ENCODE measurements around the gene BCAS1.

The BCAS1 gene

DNA sequence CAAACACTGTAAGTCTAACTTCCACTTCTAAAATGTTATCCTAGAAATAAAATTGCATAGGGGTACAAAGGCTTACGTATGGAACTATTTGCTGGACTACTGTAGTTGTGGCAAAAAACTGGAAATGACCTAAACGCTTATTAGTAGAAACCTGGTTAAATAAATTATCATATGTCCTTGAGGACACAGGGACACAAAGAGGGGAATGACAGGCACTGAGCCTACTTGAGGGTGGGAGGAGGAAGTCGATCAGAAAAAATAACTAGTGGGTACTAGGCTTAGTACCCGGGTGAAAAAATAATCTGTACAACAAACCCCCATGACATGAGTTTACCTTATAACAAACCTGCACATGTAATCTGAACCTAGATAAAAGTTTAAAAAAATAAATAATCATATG lies 28.4 kb downstream of the BCAS1 start:
- DNase-seq: no peak
- TF ChIP-seq, protein P1, sequence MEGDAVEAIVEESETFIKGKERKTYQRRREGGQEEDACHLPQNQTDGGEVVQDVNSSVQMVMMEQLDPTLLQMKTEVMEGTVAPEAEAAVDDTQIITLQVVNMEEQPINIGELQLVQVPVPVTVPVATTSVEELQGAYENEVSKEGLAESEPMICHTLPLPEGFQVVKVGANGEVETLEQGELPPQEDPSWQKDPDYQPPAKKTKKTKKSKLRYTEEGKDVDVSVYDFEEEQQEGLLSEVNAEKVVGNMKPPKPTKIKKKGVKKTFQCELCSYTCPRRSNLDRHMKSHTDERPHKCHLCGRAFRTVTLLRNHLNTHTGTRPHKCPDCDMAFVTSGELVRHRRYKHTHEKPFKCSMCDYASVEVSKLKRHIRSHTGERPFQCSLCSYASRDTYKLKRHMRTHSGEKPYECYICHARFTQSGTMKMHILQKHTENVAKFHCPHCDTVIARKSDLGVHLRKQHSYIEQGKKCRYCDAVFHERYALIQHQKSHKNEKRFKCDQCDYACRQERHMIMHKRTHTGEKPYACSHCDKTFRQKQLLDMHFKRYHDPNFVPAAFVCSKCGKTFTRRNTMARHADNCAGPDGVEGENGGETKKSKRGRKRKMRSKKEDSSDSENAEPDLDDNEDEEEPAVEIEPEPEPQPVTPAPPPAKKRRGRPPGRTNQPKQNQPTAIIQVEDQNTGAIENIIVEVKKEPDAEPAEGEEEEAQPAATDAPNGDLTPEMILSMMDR (IDR thresholded peaks at IDR 0.05; ENCODE audit: low read depth, low read length): no peak
- Histone ChIP-seq H3K36me3 (no peaks in the 10 kb centered on the region), H3K27me3 (ENCODE audit: insufficient read depth, low read depth, severe bottlenecking) (peaks cover 43% of the 10 kb centered on the region), H3K4me3 (ENCODE audit: low read depth, low read length) (no peak overlapping the region), H3K9me3 (ENCODE audit: severe bottlenecking) (no peaks in the 10 kb centered on the region), H3K27ac (no peak overlapping the region)

DNA sequence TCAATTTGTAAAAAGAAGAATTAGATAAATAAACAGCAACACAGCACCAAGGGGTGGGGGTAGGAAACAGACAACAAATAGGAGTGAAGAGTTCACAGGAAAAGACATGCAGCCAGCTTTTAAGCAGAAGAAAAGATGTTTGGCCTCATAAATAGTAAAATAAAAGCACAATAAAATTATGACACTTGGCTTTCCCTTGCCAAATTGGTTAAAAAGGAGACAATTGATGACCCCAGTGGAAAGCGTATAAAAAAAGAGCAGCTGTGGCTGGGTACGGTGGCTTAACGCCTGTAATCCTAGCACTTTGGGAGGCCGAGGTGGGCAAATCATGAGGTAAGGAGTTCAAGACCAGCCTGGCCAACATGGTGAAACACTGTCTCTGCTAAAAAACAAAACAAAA lies 29.1 kb downstream of the BCAS1 start:
- no peaks in the 10 kb centered on the region for H3K36me3 ChIP-seq
- H3K4me3 ChIP-seq (ENCODE audit: low read depth, low read length): no peak overlapping the region
- no peak for DNase-seq
- peaks cover 47% of the 10 kb centered on the region for H3K27me3 ChIP-seq (ENCODE audit: insufficient read depth, low read depth, severe bottlenecking)
- no peaks in the 10 kb centered on the region for H3K9me3 ChIP-seq (ENCODE audit: severe bottlenecking)
- no peak overlapping the region for H3K27ac ChIP-seq
- TF ChIP-seq, protein P1 (IDR thresholded peaks at IDR 0.05; ENCODE audit: low read depth, low read length): no peak

DNA sequence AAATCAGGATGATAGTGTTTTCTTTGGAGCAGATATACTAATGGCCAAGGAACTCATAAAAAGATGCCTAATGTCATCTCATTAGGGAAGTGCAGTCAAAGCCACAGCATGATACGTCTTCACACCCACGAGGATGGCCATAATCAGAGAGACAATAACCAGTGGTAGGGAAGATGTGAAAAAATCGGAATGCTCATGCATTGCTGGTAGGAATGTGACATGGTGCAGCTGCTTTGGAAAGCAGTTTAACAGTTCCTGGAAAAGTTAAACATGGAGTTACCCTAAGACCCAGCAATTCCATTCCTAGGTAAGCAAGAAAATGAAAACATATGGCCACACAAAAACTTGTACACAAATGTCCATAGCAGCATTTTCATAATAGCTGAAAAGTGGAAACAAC lies 29.9 kb downstream of the BCAS1 start:
- Histone ChIP-seq H3K4me3 (ENCODE audit: low read depth, low read length) (no peak overlapping the region), H3K27ac (no peak overlapping the region), H3K27me3 (ENCODE audit: insufficient read depth, low read depth, severe bottlenecking) (peaks cover 56% of the 10 kb centered on the region), H3K9me3 (ENCODE audit: severe bottlenecking) (no peaks in the 10 kb centered on the region), H3K36me3 (no peaks in the 10 kb centered on the region)
- no peak for DNase-seq
- TF ChIP-seq, protein P1 (IDR thresholded peaks at IDR 0.05; ENCODE audit: low read depth, low read length): no peak

DNA sequence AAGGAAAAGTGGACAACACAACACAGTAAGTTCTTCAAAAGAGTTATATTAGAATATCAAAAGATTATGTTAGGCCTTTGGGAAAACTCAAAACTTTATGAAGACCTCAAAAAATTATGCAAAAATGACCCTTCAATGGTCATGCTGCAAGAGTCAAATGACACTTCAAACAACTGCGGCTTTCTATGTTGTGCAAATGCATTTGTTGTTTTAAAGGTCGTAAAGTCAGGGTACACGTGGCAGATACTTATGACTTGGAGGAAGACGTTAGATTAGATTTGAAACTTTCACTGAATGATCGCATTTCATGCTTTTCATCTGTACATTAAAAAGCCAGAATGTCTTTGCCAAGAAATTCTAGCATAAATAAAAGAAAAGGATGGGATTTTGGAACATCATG lies 31.4 kb downstream of the BCAS1 start:
- DNase-seq: no peak
- Histone ChIP-seq H3K27ac (no peak overlapping the region), H3K27me3 (ENCODE audit: insufficient read depth, low read depth, severe bottlenecking) (peaks cover 65% of the 10 kb centered on the region), H3K36me3 (no peaks in the 10 kb centered on the region), H3K4me3 (ENCODE audit: low read depth, low read length) (no peak overlapping the region), H3K9me3 (ENCODE audit: severe bottlenecking) (no peaks in the 10 kb centered on the region)
- TF ChIP-seq, protein P1 (IDR thresholded peaks at IDR 0.05; ENCODE audit: low read depth, low read length): no peak

DNA sequence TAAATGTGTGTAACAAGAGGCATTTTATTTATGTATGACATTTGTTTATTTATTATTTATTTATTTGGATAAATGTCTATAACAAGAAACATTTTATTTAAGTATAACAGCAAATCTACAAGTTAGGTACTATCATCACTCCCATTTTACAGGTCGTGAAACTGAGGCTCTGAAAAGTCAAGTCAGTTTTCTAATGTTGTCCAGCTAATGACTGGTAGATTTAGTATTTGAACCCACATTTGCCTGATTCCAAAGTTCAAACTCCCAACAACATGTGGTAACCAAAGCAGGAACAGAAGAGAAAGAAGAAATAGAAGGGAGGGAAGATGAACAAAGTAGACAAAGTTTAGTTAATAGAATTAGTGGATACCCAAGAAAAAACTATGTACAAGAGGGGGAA lies 32.9 kb downstream of the BCAS1 start:
- H3K27me3 ChIP-seq (ENCODE audit: insufficient read depth, low read depth, severe bottlenecking): peaks cover 68% of the 10 kb centered on the region
- no peak overlapping the region for H3K27ac ChIP-seq
- DNase-seq: no peak
- H3K9me3 ChIP-seq (ENCODE audit: severe bottlenecking): no peaks in the 10 kb centered on the region
- TF ChIP-seq, protein P1 (IDR thresholded peaks at IDR 0.05; ENCODE audit: low read depth, low read length): no peak
- no peak overlapping the region for H3K4me3 ChIP-seq (ENCODE audit: low read depth, low read length)
- no peaks in the 10 kb centered on the region for H3K36me3 ChIP-seq

DNA sequence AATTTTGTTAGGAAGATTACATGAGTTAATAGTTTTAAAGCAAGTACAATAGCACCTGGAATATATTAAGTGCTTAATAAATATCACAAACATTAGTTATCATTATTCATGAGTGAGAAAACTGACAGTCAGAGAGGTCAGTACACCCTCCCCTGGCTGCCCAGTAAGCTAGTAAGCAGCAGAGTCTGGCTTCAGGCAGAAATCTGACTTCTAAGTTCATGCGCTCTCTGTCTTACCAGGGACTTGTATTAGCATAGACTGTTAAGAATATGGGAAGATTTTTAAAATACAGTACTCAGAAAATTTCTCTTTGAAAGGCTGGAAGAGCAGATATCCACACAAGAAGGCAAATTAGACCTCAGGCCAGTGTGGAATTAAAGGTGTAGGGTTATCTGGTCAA lies 40.8 kb downstream of the BCAS1 start:
- H3K4me3 ChIP-seq (ENCODE audit: low read depth, low read length): no peak overlapping the region
- no peaks in the 10 kb centered on the region for H3K36me3 ChIP-seq
- no peaks in the 10 kb centered on the region for H3K9me3 ChIP-seq (ENCODE audit: severe bottlenecking)
- no peak overlapping the region for H3K27ac ChIP-seq
- H3K27me3 ChIP-seq (ENCODE audit: insufficient read depth, low read depth, severe bottlenecking): peaks cover 92% of the 10 kb centered on the region
- TF ChIP-seq, protein P1 (IDR thresholded peaks at IDR 0.05; ENCODE audit: low read depth, low read length): no peak
- no peak for DNase-seq

Data from WERI-Rb-1 (cell line).